ENCODE results near the gene ZNF700.
"Not testable (repeated sequence)": the region's sequence is repeated elsewhere in the genome, so short reads cannot be mapped to it uniquely, and the experiment has no call there.

DNA sequence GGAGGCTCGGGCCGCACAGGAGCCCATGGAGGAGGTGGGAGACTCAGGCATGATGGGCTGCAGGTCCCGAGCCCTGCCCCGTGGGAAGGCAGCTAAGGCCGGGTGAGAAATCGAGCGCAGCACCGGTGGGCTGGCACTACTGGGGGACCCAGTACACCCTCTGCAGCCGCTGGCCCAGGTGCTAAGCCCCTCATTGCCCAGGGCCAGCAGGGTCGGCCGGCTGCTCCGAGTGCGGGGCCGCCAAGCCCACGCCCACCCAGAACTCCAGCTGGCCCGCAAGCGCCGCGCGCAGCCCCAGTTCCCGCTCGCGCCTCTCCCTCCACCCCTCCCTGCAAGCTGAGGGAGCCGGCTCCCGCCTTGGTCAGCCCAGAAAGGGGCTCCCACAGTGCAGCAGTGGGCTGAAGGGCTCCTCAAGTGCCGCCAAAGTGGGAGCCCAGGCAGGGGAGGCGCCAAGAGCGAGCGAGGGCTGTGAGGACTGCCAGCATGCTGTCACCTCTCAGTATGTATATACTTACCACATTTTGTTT is 16.5 kb downstream of the ZNF700 start:
- TF ChIP-seq, protein P1, sequence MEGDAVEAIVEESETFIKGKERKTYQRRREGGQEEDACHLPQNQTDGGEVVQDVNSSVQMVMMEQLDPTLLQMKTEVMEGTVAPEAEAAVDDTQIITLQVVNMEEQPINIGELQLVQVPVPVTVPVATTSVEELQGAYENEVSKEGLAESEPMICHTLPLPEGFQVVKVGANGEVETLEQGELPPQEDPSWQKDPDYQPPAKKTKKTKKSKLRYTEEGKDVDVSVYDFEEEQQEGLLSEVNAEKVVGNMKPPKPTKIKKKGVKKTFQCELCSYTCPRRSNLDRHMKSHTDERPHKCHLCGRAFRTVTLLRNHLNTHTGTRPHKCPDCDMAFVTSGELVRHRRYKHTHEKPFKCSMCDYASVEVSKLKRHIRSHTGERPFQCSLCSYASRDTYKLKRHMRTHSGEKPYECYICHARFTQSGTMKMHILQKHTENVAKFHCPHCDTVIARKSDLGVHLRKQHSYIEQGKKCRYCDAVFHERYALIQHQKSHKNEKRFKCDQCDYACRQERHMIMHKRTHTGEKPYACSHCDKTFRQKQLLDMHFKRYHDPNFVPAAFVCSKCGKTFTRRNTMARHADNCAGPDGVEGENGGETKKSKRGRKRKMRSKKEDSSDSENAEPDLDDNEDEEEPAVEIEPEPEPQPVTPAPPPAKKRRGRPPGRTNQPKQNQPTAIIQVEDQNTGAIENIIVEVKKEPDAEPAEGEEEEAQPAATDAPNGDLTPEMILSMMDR (optimal IDR thresholded peaks at IDR 0.05 in 1 of 3, IDR thresholded peaks at IDR 0.05 in 1 of 3, conservative IDR thresholded peaks at IDR 0.05 in 1 of 3; ENCODE audit: extremely low read depth in 1 of 3, insufficient read depth in 2 of 3, low read length in 3 of 3), result not testable (repeated sequence)
- not testable (repeated sequence) for TF ChIP-seq EZH2 (IDR thresholded peaks at IDR 0.05; ENCODE audit: low read length)
